Measurements from ENCODE around the gene CTU2. TPM values are rescaled to one million over a fixed set of nuclear protein-coding genes. Genes with fewer than 3 reads are reported as not detected.
A peak's percentile ranks its signal among the peaks of the same experiment; 100 is the strongest.

The CTU2 gene
- total and polyA plus RNA-seq, 2 donors (not counting 1 experiment from before 2014, with no cell fraction given): 18.4 to 23.7 TPM

GRCh38 chr16:88662843-88663606 is 43.3 kb upstream of the CTU2 start, which contains the start of gene MVD:
Gene MVD, minus strand, starts transcription at chr16:88663091. Its CDS starts 11 bp downstream, at chr16:88663080.
- DNase-seq (peak; percentile 97), ATAC-seq (ENCODE audit: low read depth) (peak; percentile 96)
- H3K27ac Mint-ChIP-seq: peak within 1 kb of the TSS; percentile 93

More at GRCh38 chr16:88662843-88663606, 43.3 kb upstream of the CTU2 start, which contains the start of gene MVD:
- Mint-ChIP-seq H3K4me3 (peak within 1 kb of the TSS; percentile 92), H3K27me3 (no peaks in the 10 kb centered on the region), H3K9me3 (ENCODE audit: insufficient read depth) (no peaks in the 10 kb centered on the region), H3K4me1 (peaks cover 31% of the 10 kb centered on the region)
- TF ChIP-seq, protein P1, sequence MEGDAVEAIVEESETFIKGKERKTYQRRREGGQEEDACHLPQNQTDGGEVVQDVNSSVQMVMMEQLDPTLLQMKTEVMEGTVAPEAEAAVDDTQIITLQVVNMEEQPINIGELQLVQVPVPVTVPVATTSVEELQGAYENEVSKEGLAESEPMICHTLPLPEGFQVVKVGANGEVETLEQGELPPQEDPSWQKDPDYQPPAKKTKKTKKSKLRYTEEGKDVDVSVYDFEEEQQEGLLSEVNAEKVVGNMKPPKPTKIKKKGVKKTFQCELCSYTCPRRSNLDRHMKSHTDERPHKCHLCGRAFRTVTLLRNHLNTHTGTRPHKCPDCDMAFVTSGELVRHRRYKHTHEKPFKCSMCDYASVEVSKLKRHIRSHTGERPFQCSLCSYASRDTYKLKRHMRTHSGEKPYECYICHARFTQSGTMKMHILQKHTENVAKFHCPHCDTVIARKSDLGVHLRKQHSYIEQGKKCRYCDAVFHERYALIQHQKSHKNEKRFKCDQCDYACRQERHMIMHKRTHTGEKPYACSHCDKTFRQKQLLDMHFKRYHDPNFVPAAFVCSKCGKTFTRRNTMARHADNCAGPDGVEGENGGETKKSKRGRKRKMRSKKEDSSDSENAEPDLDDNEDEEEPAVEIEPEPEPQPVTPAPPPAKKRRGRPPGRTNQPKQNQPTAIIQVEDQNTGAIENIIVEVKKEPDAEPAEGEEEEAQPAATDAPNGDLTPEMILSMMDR (IDR thresholded peaks at IDR 0.05): no peak
- no peak for TF ChIP-seq EZH2 (IDR thresholded peaks at IDR 0.05; ENCODE audit: borderline replicate concordance, insufficient read depth, low read depth, low read length, poor library complexity, severe bottlenecking)
- Histone ChIP-seq H4K20me1 (ENCODE audit: control insufficient read depth, insufficient read depth, low read length, poor library complexity, severe bottlenecking) (no peaks in the 10 kb centered on the region), H3K36me3 (replicated peaks in 1 of 2; ENCODE audit: control extremely low read depth in 1 of 2, control insufficient read depth in 1 of 2, extremely low read depth in 1 of 2, insufficient read depth in 2 of 2, low read length in 1 of 2) (peaks cover 0 to 4% of the 10 kb centered on the region in 2 experiments), H3K9ac (ENCODE audit: low read length) (peak within 1 kb of the TSS; percentile 91), H3K4me3 (ENCODE audit: control extremely low read depth in 1 of 5, extremely low read depth in 1 of 5, insufficient read depth in 1 of 5, low read depth in 2 of 5, low read length in 4 of 5) (peak within 1 kb of the TSS; percentile 49 to 89 (median 88)), H3K27ac (ENCODE audit: low read length in 2 of 2) (peak within 1 kb of the TSS; percentile 62 to 88), H3K27me3 (replicated peaks in 1 of 4; ENCODE audit: control extremely low read depth in 1 of 4, control insufficient read depth in 3 of 4, insufficient read depth in 4 of 4, low read length in 3 of 4) (no peaks in the 10 kb centered on the region), H3K4me2 (replicated peaks; ENCODE audit: low read depth, low read length, poor library complexity, severe bottlenecking) (peak within 1 kb of the TSS; percentile 94), H2AFZ (ENCODE audit: insufficient read depth, low read depth, low read length, poor library complexity, severe bottlenecking) (peak within 1 kb of the TSS; percentile 96), H3K79me2 (ENCODE audit: control insufficient read depth, insufficient read depth, low read length) (peaks cover 48% of the 10 kb centered on the region), H3K9me3 (ENCODE audit: control extremely low read depth in 1 of 3, control insufficient read depth in 2 of 3, insufficient read depth in 1 of 3, low read length in 2 of 3) (no peaks in the 10 kb centered on the region), H3K4me1 (ENCODE audit: control insufficient read depth in 2 of 2, insufficient read depth in 2 of 2, low read length in 2 of 2) (peaks cover 18 to 30% of the 10 kb centered on the region in 2 donors)
- ChIA-PET CTCF (interaction anchor here (0.7 to 3.0 kb wide), 2 partner anchors 18 to 22 kb away, joined by 3 to 13 read pairs; no protein-coding TSS in a partner anchor), POLR2A (interaction anchor here (0.6 to 1.9 kb wide), 7 partner anchors 11 to 38 kb away, joined by 3 to 6 read pairs (median 4); no protein-coding TSS in a partner anchor)
- intact Hi-C loops (cut with micrococcal nuclease): loop anchor here (1.0 to 2.0 kb wide), 7 partner anchors 12 to 140 kb away; partner anchors contain the start of genes CDT1, CTU2, CYBA and RNF166
- under 1% methylated on average over 88 of the region's 88 CpGs for WGBS (ENCODE audit: insufficient coverage)
